ENCODE measurements around the gene PKDCC. TPM values are rescaled to one million over a fixed set of nuclear protein-coding genes. Genes with fewer than 3 reads are reported as not detected.

Gene PKDCC
- total RNA-seq, 1 experiment from 2014 or later, result 7.3 TPM

DNA sequence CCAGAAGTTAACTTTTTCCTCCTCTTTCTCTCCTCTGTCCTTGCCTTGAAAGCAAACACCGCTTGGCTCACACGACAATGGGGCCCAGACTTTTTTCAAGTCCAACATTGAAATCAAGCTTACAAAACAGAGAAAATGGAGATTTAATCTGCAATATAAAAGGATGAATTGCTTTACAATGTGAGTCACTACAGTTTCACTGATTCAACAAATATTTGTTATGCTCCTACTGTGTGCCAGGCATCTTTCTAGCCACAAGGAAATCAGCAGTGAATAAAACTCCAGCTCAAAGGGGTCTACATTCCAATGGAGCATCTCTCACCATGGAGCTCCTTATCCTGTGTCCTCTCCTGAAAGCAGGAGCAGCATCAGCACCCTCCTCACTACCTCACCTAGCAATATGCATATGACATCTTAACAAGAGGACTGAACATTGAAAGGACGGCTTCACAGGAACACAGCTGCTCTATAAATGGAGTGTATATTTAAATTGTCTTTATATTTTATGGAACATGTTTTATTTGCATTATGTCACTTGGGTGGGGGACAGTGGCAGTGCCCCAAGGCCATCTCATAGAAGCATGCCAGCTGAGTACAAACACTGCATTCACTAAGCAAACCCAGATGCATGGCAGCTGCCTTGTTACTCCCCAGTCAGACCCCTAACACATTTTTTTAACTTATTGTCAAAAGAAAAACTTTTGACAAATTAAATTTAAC lies 39.5 kb downstream of the PKDCC start:
- no peak for DNase-seq (ENCODE audit: low read depth)

DNA sequence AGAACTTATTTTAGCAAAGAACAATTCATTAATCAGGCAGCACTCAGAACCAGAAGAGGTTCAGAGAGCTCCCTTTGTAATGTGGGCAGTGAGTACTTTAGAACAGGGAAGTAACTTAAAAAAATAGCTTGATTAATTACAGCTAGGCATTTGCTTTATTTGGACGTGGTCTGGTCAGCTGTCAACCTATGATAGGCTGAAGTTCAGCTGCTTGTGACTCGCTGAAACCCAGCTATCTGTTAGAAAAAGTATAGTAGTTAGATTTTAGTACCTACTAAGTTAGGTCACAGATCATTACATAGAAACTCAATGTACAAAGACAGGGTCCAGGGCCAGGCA lies 40.0 kb downstream of the PKDCC start:
- DNase-seq (ENCODE audit: low read depth), result no peak

DNA sequence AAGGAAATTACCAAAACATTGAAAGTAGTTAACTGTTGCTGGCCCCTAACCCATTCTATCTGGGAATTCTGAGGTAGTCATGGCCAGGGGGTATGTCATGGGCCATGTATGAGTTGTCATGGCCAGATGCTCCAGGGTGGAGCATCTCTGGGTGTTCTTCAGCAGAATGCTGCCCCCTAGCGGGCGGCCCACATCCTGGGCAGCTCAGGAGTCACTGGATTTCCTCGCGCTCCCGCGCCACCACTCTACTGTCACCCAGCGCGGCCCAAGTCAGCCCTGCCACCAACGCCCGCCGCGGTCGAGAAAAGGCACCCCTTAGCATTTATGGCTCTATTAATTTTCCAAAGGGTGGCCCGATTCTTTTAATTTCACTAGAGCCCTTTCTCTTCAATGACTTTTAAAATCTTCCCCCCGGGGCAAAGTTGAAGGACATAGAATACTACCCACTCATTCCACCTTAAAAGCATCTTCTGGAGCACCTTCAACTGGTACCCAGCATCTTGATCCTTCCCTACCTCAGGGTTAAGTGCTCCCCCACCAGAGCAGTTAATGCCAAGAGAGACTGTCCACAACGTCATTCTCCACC lies 41.6 kb downstream of the PKDCC start:
- DNase-seq (ENCODE audit: low read depth), result peak; percentile 70

DNA sequence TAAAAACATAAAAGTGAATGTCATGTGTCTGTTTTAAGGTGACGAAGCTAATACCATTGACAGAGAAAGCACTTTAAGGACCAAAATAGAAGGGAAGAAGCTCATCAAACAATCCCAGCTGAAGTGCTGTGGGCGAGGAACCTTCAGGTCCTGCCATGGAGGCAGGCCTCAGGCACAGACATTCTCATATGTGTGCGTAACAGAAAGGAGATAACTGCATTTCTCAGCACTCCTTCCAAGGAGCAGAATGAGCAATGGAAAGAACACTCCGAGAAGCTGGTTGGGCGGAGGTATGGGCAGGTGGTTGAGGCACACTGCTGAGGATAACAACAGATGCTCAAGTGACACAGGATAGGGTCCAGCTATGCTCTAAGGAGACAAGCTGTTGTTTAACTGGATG lies 42.4 kb downstream of the PKDCC start:
- no peak for DNase-seq (ENCODE audit: low read depth)

DNA sequence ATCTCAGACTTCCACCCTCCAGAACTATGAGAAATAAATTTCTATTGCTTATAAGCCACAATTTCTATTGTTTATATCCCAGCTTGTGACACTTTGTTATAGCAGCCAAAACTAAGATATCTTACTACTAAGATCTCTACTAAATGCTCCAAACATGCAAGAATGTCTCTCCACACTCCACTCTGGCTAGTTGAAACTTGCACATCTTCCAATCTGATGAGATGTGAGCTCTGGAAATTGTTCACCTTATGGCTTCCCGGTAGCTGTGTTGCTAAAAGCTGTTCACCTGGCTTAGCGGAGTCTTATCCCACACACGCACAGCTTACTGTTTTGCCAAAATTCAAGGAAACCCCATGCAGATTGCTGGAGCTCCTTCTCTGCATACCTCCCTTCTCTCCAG lies 43.9 kb downstream of the PKDCC start:
- DNase-seq (ENCODE audit: low read depth), result no peak

DNA sequence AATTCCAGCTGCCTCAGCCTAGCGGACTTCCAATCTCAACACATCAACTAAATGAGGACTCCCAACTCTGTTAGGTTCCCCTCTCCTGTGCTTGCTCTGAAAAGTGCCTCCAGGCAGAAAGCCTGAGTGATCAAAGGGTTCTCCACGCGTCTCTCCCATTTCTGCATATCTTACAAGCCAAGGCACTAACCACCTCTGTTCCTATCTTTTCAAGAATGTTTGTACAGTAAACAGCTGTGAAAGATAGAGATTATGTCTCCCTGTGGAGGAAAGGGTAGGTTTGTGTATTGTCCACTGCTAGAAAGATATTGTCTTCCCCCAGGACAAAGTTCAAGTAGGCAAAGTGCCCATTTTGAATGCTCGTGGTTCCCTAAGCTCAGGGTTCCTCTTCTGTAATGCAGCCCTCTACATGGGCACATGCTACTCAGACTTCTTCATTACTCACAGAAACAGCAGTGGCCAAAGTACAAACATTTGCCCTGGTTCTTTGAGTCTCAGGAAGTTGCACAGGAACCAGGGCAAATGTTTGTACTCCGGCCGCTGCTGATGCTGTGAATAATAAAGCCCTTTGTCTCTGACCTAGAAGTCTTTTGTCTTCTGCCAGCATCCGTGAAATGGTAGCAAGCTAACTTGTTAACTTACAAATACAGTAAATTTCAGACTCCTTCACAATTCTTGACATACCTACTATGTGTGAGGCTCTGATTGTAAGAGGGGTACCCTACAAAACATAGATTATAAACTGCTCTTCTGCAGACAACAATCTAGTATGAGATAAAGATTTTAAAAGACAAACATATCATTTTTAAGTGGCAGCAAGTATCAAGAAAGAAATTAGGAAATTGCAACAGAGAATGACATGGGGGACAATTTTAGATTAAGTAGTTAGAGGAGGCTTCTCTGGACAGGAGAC lies 44.5 kb downstream of the PKDCC start:
- no peak for DNase-seq (ENCODE audit: low read depth)

DNA sequence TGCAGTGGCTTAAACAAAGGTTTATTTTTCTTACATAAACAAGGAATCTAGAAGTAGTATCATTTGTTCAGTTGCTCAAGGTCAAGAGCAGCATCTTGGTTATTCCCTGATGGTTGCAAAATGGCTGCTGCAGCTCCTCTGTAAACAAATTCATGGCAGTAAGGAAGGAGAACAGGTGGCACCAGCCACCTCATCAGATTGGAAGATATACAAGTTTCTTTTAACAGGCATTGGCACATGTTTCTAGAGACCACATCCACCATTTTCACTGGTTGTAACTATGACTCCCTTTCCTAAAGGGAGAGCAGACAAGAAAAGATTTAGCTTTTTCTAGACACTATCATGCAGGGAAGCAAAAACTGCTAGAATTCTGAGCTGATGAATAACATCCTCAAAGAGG lies 46.3 kb downstream of the PKDCC start:
- DNase-seq (ENCODE audit: low read depth), result no peak

DNA sequence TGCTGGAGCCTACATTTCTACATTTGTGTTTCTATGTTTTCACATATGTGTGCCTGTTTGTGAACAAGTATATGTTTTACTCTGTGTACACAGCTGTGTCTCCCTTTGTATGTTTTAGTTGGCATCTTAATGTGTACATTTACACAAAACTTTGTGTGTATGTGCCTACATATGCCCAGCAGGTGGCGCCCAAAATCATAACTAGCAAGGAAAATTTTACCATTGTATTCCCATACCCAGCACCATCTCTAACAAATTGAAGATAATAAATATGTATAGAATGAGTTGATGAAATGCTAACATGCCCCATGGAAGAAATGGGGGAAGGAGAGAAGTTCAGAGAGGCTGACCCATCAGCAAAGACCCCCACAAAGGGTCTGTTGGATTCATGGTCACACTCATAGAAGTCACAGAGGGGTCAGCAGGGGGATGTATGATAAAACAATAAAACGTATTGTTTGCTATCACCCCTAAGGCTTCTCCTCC lies 48.1 kb downstream of the PKDCC start:
- DNase-seq (ENCODE audit: low read depth), result peak; percentile 68

DNA sequence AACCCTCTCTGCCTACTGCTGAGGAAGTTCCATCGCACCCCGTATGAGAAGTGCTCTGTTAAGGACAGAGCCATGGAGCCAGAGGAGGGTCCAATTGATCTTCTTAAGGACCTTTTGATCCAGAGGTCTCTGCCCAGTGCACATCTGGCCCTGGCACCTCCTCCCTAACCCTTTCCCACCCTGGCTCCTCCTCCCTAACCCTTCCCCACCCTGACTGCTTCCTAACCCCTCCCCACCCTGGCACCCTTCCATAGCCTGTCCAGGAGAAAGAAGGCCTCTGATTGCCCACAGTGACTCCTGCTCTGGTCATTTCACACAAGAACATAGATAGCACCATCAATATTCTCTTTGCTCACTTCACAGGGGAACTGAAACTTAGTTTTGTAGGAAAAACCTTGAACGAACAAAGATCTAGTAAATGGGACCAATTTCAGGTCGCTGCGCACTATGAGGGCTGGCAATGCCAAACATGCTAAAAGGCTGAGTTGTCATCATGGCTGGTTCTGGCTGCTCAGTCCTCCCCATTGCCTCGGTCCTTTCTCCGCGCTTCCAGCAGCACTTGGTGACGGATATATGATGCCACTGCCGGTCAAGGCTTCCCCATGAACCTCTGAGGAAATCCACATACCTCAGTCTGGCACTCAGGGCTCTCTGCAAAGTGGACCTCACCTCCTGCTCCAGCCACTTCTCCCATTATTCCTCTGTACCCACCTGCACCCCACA lies 49.2 kb downstream of the PKDCC start:
- no peak for DNase-seq (ENCODE audit: low read depth)

DNA sequence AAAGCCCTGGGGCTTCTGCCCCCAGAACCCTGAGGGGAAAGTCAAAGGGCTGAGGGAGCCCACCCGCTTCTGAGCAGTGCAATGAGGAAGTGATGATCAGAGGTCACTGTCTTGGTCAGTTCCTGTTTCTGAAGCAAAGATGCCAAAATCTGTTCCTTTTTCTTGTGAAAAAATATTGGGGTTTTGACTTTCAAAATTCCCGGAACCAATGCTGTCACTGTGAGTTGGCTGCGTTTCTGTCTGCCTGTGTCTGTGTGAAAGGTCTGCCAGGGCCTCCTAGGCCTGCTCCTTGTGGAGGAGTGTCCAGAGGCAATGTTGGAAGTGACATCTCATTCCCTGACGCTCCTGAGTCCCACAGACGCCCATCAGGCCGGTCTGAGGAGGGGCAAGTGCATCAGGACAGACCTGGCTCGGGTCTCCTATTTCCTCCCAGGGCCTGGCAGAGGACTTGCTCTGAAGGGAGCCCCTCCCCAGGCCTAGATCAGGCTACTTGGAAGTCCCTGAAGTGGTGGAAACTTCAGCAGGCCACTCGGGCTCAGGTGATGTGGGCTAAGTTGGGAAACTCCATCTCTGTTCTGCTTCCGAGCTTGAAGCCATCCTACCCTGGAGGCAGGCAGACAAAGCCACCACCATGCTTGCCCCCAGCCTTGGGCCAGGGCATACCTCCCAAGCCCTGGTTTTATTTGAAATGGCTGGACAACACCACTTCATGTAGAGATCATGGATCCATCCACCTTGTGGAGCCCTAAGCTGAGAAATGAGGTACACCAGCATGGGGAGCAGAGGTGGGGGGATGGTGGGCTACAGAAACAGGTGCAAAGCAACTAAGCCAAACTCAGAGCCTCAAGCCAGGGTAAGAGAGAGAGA lies 51.0 kb downstream of the PKDCC start:
- DNase-seq (ENCODE audit: low read depth), result no peak

DNA sequence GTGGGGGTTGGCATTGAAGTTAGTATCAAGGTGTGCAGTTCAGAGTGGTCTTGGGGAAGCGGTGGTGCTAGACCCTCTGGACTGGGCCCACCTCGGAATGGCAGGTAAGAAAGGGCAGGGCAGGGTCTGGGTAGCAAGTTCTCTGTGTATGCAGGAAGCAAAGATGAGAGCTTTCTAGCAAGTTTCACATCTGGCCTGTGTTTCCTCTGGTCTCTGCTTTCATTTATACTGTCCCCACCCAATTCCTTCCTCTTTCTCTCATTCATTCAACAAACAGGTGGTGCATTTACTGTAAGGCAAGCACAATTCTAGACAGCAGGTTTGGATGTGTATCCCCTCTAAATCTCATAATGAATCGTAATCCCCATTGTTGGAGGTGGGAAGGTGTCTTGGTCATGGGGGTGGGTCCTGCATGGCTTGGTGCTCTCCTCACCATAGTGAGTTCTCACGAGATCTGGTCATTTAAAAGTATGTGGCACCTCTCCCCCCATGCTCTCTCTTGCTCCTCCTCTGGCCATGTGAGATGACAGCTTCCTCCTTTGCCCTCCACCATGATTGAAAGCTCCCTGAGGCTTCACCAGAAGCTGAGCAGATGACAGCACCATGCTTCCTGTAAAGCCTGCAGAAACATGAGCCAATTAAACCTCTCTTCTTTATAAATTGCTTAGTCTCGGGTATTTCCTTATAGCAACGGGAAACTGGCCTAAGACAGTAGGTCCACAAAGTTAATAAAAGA lies 51.8 kb downstream of the PKDCC start:
- DNase-seq (ENCODE audit: low read depth), result no peak

DNA sequence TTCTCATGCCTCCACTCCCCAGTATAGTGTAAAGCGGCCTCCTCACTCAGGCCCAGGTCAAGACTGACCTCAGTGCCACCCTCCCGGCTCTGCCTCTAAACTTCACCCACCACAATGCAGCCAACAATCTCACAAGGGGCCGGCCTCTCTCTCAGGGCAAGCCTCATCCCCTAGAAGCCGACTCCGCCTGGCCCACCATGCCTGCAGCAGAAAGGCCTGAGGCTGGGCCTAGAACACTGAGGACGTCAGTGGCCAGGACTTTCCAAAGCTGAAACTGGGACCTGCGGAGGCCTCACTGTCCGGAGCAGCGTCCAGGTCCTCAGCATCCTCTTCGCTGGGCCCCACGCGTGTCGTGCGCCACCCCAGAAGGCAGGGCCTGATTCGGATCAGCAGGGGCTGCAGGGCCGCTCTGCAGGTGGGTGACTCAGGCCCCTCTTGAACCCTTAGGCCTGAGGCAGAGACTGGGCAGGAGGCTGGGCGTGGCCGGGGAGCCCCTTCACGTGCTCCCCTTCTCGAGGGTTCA lies 52.9 kb downstream of the PKDCC start:
- no peak for DNase-seq (ENCODE audit: low read depth)

DNA sequence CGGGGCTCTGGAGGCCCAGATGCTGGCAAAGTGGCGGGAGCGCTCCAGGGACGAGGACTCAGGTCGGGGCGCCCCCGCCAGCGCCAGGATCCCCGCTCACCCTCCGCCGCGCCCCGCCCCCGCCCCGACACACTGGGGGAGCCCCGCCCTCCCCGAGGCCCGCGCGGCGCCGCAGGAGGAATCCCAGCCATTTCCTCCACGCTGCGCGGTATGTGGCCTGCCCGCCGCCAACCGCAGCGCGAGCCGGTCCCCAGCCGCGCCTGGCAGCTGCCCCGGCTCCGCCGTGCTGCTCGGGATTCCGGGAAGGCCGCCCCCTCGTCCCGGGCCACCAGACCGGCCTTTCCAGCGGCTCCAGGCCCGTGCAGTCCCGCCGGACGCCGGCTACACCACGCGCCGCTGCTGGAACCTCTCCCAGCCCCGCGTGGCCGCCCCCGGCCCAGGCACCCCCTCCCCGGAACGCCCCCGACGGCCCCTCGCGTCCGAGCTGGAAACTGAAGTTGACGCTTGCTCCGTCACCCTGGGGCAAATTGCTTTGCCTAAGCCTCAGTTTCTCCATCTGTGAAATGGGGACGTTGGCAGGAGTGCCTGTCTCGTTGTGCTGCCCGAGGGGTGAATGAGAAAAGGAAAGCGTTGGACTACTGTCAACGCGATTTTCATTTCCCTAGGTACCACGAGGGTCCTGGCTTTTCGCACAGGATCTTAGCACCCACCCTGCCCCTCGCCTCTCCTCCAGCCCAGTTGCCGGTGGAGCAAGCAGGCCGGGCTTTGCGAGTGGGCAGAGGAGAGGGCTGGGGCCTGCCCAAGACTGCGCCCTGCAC lies 53.6 kb downstream of the PKDCC start:
- DNase-seq (ENCODE audit: low read depth), result peak; percentile 64

DNA sequence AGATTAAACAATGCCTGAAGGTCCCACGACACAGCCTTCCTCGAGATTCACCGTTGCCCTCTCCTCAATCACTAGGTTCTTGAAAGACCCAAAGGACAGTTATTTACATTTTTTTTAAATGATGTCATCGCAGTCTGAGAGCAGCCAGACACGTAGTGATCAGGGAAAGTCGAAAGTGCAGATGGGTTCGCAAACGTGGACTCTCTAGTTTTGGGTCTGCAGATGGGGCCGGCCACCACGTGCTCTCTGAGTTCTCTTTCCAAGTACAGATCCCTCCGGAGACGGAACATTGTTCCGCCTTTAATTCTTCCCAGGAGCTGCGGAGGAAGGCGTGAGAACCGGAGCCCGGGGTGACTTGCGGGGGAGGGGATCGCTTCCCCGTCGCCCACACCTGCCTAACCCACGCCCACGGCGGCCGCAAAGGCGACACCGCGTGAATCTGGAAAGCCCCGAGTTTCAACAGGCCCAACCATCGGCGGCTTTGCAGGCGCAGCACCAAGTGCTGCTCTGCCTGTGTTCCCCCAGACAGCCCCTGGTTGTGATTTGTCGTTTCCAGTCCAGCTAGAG lies 54.3 kb downstream of the PKDCC start:
- peak; percentile 79 for DNase-seq (ENCODE audit: low read depth)

DNA sequence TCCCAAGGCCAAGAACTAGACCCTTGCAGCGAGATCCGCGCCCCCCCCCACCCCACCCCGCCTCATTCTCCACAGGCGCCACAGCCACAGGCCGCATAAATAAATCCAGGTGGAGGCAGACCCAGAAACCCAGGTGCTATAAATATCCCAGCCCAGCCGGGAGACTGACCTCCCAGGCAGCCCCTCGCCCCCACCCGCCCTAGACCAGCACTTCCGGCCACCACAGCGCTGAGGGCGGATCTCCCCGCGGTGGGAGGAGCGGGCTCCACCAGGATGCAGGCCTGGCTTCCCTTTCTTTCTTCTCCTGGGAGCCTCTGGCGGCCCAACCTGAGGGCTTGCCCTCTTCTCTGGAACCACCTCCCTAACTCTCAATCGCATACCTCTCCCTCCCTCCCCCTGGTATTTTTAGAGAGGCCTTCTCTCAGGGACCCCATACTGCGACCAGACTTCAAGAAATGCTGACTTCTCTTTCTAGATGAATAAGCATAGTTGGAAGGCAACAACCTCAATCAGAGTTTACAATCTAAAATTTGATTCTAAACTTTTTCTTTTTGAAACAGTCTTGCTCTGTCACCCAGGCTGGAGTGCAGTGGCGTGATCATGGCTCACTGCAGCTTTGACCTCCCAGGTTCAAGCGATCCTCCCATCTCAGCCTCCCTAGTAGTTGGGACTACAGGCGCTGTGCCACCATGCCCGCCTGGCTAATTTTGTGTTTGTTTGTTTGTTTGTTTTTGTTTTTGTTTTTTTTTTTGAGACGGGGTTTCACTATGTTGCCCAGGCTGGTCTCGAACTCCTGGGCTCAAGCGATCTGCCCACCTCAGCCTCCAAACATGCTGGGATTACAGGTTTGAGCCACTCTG lies 55.0 kb downstream of the PKDCC start:
- peak; percentile 84 for DNase-seq (ENCODE audit: low read depth)

DNA sequence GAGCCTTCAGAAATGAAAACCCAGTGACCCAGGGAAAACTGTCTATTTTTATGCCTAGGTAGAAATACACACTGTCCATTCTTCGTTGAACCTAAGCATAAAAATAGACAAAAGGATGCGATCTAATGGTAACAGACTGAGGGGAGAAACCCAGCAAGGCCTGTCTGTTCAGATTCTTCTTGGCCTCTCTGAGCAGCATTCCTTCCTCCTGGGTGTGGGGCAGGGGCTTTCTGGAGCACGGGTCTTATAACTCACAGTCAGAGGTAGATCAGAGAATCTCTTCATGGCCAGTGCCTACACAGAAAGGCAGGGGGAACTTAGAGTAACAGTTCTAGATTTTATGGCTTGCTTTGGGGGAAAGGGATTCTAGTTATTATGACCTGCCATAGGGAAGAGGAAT lies 56.0 kb downstream of the PKDCC start:
- DNase-seq (ENCODE audit: low read depth), result no peak

DNA sequence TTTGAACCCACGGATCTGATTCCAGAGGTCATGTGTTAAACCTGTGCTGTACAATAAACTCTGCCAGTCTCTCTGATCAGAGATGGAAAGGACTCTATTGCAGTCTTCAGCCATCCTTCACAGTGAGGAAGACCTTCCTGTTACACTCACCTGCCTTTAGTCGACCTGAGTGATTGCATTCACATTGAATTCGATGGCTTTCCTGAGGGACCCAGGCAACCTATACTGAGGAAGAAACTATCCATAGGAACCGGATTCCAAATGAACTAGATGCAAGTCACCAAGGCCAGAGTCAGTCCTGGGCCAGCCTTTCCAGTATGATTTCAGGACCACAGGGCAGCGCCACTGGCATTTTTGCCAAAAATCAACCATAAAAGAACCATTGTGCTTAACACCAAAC lies 56.8 kb downstream of the PKDCC start:
- no peak for DNase-seq (ENCODE audit: low read depth)

All from Daoy (cell line).